Mucosa of descending colon (tissue), 3 donors: ENCODE data around the gene RAB15. TPM values are rescaled to one million over a fixed set of nuclear protein-coding genes. Genes with fewer than 3 reads are reported as not detected.

Experiments used
- ATAC-seq: fragments of 200-7000 bp; cut with Tn5 transposase; one replicate; pipeline ENCODE4 v1.9.1; 2020; ENCODE audit warnings: mild to moderate bottlenecking, moderate library complexity
- DNase-seq, 3 donors: peaks; one replicate each; pipeline ENCODE4 v3.0.0-alpha.2; 2020
- H3K36me3 ChIP-seq: fragments of 200-600 bp; one replicate; pipeline ENCODE4 v1.8.0; 2021; ENCODE audit warnings: low read depth, mild to moderate bottlenecking
- H3K4me1 ChIP-seq: fragments of 200-600 bp; one replicate; pipeline ENCODE4 v1.8.0; 2021; ENCODE audit warnings: low read depth, mild to moderate bottlenecking
- H3K4me3 ChIP-seq: fragments of 200-600 bp; one replicate; pipeline ENCODE4 v1.8.0; 2021; ENCODE audit warnings: mild to moderate bottlenecking
- H3K9me3 ChIP-seq: fragments of 200-600 bp; one replicate; pipeline ENCODE4 v1.8.0; 2021; ENCODE audit warnings: mild to moderate bottlenecking
- intact Hi-C, 2 donors: fragments of 100-400 bp; cut with DNase I in 1 of 2; cut with micrococcal nuclease in 1 of 2; formaldehyde crosslinking; loops; one replicate each; pipeline versions ENCODE4 v1.11.0 to v1.11.1; 2022; cut with DNase I, micrococcal nuclease
- total RNA-seq, 3 donors: library from RNA; stranded (reverse); fragmentation: NEBNext Ultra II Directional in 2 of 3; extraction: Animal tissue kit (Norgen Biotek cat#: 25700) in 2 of 3; gene quantifications; one replicate each; pipeline versions ENCODE4 v1.2.1 to v1.2.4, GENCODE V29; 2021 to 2023
- TF ChIP-seq, protein P1 (sequence below): fragments of 200-600 bp; IDR thresholded peaks from one replicate; pipeline ENCODE4 v1.8.0; 2022; ENCODE audit warnings: antibody characterized with exemption, mild to moderate bottlenecking
- donor health status: DM: no; HTN: no; CAD: no; lungs with moderate emphysema.
- donor health status: DM: no; HTN: no; CAD: no.
- donor health status: DM: no; HTN: yes; CAD: no.

RAB15 gene
- total RNA-seq, 3 donors from 2014 or later: 21.2 to 46.1 (median 24.0) TPM

DNA sequence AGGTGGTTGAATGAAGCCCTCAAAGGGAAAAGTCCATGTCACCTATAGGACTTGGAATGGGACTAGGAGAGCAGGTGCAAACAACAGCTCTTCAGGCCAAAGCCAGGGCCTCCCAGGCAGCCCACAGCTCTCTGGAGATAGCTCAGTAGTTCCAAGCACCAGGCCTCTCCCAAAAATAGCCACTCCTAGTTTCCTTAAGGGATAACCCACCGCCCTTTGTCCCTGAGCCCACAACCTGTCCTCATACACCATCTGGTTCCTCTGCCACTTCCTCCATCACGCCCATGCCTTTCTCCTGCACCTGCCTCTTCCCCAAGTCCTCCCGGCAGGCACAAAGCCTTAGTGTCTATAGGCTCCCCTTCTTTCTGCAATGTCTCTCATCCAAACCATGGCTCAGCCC is 2.1 kb downstream of the RAB15 start:
- DNase-seq (peak; percentile 52 to 57 (median 55)), ATAC-seq (peak; percentile 73)
- Histone ChIP-seq H3K9me3 (no peaks in the 10 kb centered on the region), H3K36me3 (no peaks in the 10 kb centered on the region), H3K4me1 (peaks cover 17% of the 10 kb centered on the region), H3K4me3 (no peak overlapping the region)
- TF ChIP-seq, protein P1, sequence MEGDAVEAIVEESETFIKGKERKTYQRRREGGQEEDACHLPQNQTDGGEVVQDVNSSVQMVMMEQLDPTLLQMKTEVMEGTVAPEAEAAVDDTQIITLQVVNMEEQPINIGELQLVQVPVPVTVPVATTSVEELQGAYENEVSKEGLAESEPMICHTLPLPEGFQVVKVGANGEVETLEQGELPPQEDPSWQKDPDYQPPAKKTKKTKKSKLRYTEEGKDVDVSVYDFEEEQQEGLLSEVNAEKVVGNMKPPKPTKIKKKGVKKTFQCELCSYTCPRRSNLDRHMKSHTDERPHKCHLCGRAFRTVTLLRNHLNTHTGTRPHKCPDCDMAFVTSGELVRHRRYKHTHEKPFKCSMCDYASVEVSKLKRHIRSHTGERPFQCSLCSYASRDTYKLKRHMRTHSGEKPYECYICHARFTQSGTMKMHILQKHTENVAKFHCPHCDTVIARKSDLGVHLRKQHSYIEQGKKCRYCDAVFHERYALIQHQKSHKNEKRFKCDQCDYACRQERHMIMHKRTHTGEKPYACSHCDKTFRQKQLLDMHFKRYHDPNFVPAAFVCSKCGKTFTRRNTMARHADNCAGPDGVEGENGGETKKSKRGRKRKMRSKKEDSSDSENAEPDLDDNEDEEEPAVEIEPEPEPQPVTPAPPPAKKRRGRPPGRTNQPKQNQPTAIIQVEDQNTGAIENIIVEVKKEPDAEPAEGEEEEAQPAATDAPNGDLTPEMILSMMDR: no peak
- intact Hi-C loops: no loop called here

DNA sequence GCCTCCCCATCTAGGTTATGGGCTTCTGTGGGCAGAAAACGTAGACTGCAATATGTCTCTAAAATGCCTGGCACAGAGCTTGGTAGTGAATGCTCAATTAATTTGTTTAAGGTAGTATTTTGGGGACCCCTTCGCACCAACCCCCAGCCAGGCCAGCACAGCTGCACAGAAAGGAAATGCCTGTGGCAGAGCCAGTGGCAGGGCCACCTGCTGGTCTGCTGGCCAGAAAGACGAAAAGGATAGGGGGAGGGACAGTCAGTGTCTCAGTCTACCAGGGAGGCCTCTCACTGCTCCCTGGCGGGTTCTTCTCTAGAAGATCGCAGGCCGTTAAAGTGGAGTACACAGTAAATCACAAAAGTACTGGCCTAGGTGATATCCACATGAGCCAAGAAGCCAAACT is 3.5 kb downstream of the RAB15 start:
- no peak for ATAC-seq
- no peak overlapping the region for H3K4me3 ChIP-seq
- H3K9me3 ChIP-seq: no peaks in the 10 kb centered on the region
- H3K36me3 ChIP-seq: no peaks in the 10 kb centered on the region
- H3K4me1 ChIP-seq: peaks cover 17% of the 10 kb centered on the region
- no peak for DNase-seq
- intact Hi-C loops: no loop called here
- TF ChIP-seq, protein P1: no peak

DNA sequence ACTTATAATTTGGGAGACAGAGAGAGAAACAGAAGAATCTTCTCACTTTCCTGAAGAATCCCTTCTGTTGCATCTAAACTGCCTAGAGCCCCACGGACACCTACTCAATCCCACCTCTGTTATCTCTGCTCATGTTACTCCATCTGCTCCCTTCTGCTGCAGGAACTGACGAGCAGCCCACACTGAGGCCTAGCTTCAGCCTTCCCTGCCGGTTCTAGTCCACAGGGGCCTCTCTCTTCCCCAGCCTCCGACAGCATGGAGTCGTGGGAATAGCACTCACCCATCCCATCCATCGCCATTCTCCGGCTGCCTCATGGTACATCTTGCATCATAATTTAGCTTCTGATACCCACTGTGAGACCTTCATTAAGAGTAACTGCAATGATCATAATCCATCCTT is 4.0 kb downstream of the RAB15 start:
- no peak for ATAC-seq
- intact Hi-C loops: no loop called here
- no peaks in the 10 kb centered on the region for H3K36me3 ChIP-seq
- H3K9me3 ChIP-seq: no peaks in the 10 kb centered on the region
- TF ChIP-seq, protein P1: no peak
- H3K4me1 ChIP-seq: peaks cover 17% of the 10 kb centered on the region
- no peak overlapping the region for H3K4me3 ChIP-seq
- DNase-seq: no peak

DNA sequence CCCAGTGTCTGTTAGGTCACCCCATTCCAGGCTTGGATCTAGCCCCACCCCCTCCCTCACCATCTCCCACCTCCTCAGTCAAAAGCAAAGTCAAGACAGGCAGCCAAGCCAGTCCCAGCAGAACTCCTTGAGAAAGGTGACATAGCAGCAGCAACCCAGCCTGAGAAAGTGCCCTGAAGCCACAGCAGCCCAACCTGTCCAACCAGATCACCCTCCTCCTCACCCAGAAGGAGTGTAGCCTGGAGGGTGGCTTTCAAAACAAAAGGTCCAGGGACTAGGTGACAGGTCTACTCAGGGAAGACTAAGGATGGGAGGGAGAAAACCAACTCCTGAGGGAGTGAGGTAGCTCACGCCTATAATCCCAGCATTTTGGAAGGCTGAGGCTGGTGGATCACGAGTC is 5.2 kb downstream of the RAB15 start:
- Histone ChIP-seq H3K36me3 (no peaks in the 10 kb centered on the region), H3K4me1 (peaks cover 14% of the 10 kb centered on the region), H3K4me3 (no peak overlapping the region), H3K9me3 (no peaks in the 10 kb centered on the region)
- no peak for ATAC-seq
- intact Hi-C loops: no loop called here
- TF ChIP-seq, protein P1: no peak
- DNase-seq: no peak

DNA sequence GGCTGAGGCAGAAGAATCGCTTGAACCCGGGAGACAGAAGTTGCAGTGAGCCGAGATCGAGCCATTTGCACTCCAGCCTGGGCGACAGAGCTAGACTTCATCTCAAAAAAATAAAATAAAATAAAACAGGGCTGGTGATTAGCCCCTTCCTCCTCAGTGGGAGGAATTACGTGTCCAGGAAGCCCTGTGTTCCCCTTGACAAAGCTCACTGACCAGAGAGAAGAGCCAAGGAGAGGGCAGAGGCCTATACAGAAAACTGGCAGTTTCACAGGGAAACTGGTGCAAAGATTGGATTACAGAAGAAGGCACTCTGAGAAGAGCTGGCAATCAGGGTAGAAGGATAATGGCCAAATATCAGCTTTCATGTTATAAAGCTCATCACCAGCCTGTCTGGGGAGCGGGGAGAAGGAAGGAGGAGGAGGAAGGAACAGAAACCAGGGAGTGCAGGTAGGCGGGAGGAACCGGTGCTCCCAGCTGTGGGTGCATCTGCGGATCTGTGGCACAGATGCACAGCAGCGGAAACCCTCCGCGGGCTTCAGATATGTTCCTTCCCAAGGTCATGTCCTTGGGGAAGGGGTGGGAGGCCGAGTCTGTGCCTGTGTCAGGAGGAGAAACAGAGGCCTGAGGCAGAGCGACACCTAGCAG is 6.7 kb downstream of the RAB15 start:
- TF ChIP-seq, protein P1: no peak
- H3K4me1 ChIP-seq: peaks cover 8% of the 10 kb centered on the region
- no peak overlapping the region for H3K4me3 ChIP-seq
- intact Hi-C loops: no loop called here
- H3K9me3 ChIP-seq: no peaks in the 10 kb centered on the region
- ATAC-seq: no peak
- no peaks in the 10 kb centered on the region for H3K36me3 ChIP-seq
- DNase-seq: no peak

DNA sequence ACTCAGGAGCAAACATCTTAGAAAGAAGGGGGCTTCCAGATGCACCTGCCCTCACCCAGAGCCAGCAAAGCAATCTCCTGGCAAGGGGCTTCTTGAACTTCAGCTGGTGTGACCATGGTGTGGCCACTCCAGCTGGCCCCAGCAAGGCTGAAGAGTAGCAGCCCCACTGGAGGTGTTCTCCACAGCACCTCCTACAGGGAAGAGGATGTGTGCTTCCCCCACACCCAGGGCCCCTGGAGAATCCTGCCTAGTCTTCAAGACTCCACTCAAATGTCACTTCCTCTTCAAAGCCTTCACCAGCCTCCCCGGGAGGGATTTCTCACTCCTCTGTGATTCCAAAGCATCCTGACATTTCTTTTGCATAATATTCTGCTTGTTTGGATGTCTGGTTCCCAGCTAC is 8.5 kb downstream of the RAB15 start:
- no peaks in the 10 kb centered on the region for H3K9me3 ChIP-seq
- intact Hi-C loops: no loop called here
- H3K4me1 ChIP-seq: no peaks in the 10 kb centered on the region
- no peaks in the 10 kb centered on the region for H3K36me3 ChIP-seq
- DNase-seq (no peak), ATAC-seq (no peak)
- H3K4me3 ChIP-seq: no peak overlapping the region
- TF ChIP-seq, protein P1: no peak
